ENCODE results near the gene SFRP2.

GRCh38 chr4:153814789-153815188, 25.9 kb upstream of the SFRP2 start:
- TF ChIP-seq CTCF (IDR thresholded peaks at IDR 0.05; ENCODE audit: low read depth, low read length) = no peak
- no peak for TF ChIP-seq POLR2A (IDR thresholded peaks at IDR 0.05; ENCODE audit: extremely low read depth, insufficient read length)
- no peak for TF ChIP-seq MAX (IDR thresholded peaks at IDR 0.05; ENCODE audit: low read depth, low read length)
